ENCODE measurements around the gene GPC6. TPM values are rescaled to one million over a fixed set of nuclear protein-coding genes. Genes with fewer than 3 reads are reported as not detected.

The GPC6 gene
- total and polyA plus RNA-seq, 2 experiments from 2014 or later: 26.0 to 92.8 TPM

DNA sequence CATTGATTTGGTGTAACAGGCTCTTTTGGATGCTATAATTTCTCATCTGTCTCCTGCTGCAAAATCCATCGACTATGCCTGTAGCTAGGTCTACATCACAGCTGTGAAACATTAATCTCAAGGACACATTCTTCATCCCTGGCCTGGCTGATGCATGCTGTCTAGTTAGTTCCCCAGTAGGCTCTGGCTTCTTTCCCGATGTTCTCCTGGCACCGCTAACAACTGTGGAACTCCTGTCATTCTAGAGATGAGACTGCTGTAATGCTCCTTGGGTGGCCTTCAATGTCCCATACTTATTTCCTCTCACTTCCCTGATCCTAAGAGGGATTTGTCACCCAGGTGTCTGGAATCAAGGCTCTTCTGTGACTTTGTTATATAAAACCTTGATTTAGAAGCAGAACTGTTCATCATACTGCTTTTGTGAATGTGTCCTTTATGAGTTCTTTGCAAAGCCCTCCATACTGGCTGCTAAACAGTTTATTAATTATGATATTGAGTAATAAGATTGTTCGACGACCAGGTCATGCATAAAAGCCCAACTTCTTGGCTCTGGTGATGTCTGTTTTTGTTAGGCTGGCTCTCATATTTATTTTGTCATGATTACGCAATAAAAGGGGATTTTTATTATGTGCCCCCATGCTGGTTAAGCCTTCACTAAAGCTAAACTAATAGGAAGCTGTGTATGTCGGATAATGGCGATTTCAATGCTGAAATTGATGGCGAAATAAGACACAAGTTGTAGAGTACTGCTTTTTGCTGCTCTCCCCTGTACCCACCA lies 1025.4 kb downstream of the GPC6 start:
- Histone ChIP-seq H3K4me2 (no peak overlapping the region), H3K36me3 (replicated peaks; ENCODE audit: insufficient read depth, low read depth) (no peaks in the 10 kb centered on the region), H3K9me2 (replicated peaks; ENCODE audit: insufficient read depth) (no peaks in the 10 kb centered on the region), H3K4me3 (no peak overlapping the region), H3K9me3 (ENCODE audit: low read depth) (no peaks in the 10 kb centered on the region), H4K20me1 (ENCODE audit: insufficient read depth, poor library complexity, severe bottlenecking) (no peaks in the 10 kb centered on the region), H3K79me2 (no peaks in the 10 kb centered on the region), H3K27ac (no peak overlapping the region), H3K4me1 (ENCODE audit: insufficient read depth) (no peaks in the 10 kb centered on the region), H3K27me3 (no peaks in the 10 kb centered on the region), H2AFZ (no peak overlapping the region)
- 74% methylated on average over 9 of the region's 9 CpGs for WGBS (ENCODE audit: low lambda C conversion rate, missing lambda C conversion rate)
- TF ChIP-seq EZH2 (IDR thresholded peaks at IDR 0.05; ENCODE audit: borderline replicate concordance): no peak
- no peak for TF ChIP-seq EZH2phosphoT487 (IDR thresholded peaks at IDR 0.05; ENCODE audit: low read depth, severe bottlenecking, unreplicated experiment)
- TF ChIP-seq CTCF (IDR thresholded peaks at IDR 0.05; ENCODE audit: poor library complexity): no peak
- peak; percentile 8 for DNase-seq (ENCODE audit: low spot score)

DNA sequence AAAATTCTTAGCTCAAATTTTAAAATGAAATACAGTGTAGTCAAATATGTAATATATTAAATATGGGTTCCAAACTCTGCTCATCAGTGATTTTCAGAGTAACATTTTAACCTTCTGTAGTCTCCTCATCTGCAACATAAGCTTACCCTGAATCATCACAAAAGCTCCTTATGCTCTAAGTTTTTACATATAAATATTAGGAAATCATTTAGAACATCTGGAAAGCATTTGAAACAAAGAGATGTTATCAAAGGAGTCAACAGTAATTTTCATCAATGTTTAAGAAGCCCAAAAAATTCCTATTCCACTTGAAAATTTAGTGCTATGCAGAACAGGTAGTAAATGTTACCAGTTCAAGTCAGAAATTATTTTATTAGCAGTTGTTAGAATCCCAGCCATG lies 1028.1 kb downstream of the GPC6 start:
- DNase-seq (ENCODE audit: low spot score): no peak
- H4K20me1 ChIP-seq (ENCODE audit: insufficient read depth, poor library complexity, severe bottlenecking): no peaks in the 10 kb centered on the region
- H3K4me3 ChIP-seq: no peak overlapping the region
- H3K36me3 ChIP-seq (replicated peaks; ENCODE audit: insufficient read depth, low read depth): no peaks in the 10 kb centered on the region
- TF ChIP-seq EZH2phosphoT487 (IDR thresholded peaks at IDR 0.05; ENCODE audit: low read depth, severe bottlenecking, unreplicated experiment) (no peak), CTCF (IDR thresholded peaks at IDR 0.05; ENCODE audit: poor library complexity) (no peak), EZH2 (IDR thresholded peaks at IDR 0.05; ENCODE audit: borderline replicate concordance) (no peak)
- no peak overlapping the region for H3K4me2 ChIP-seq
- H3K27ac ChIP-seq: no peak overlapping the region
- no peaks in the 10 kb centered on the region for H3K27me3 ChIP-seq
- H3K4me1 ChIP-seq (ENCODE audit: insufficient read depth): no peaks in the 10 kb centered on the region
- H2AFZ ChIP-seq: no peak overlapping the region
- no peaks in the 10 kb centered on the region for H3K9me3 ChIP-seq (ENCODE audit: low read depth)
- H3K9me2 ChIP-seq (replicated peaks; ENCODE audit: insufficient read depth): no peaks in the 10 kb centered on the region
- H3K79me2 ChIP-seq: no peaks in the 10 kb centered on the region

GRCh38 chr13:94256721-94257120 lies 1030.1 kb downstream of the GPC6 start:
- H4K20me1 ChIP-seq (ENCODE audit: insufficient read depth, poor library complexity, severe bottlenecking): no peaks in the 10 kb centered on the region
- WGBS (ENCODE audit: low lambda C conversion rate, missing lambda C conversion rate): 83% methylated on average over 1 of the region's 1 CpG
- no peaks in the 10 kb centered on the region for H3K9me2 ChIP-seq (replicated peaks; ENCODE audit: insufficient read depth)

More at GRCh38 chr13:94256721-94257120, 1030.1 kb downstream of the GPC6 start:
- no peaks in the 10 kb centered on the region for H3K4me1 ChIP-seq (ENCODE audit: insufficient read depth)
- no peaks in the 10 kb centered on the region for H3K36me3 ChIP-seq (replicated peaks; ENCODE audit: insufficient read depth, low read depth)
- DNase-seq (ENCODE audit: low spot score): no peak
- H3K79me2 ChIP-seq: no peaks in the 10 kb centered on the region
- H2AFZ ChIP-seq: no peak overlapping the region
- no peaks in the 10 kb centered on the region for H3K9me3 ChIP-seq (ENCODE audit: low read depth)
- no peak overlapping the region for H3K4me2 ChIP-seq
- H3K27me3 ChIP-seq: no peaks in the 10 kb centered on the region
- H3K4me3 ChIP-seq: no peak overlapping the region
- H3K27ac ChIP-seq: no peak overlapping the region
- no peak for TF ChIP-seq EZH2phosphoT487 (IDR thresholded peaks at IDR 0.05; ENCODE audit: low read depth, severe bottlenecking, unreplicated experiment)
- TF ChIP-seq CTCF (IDR thresholded peaks at IDR 0.05; ENCODE audit: poor library complexity): no peak
- TF ChIP-seq EZH2 (IDR thresholded peaks at IDR 0.05; ENCODE audit: borderline replicate concordance): no peak
